ENCODE results near the gene CD59.
"Not testable (repeated sequence)": the region's sequence is repeated elsewhere in the genome, so short reads cannot be mapped to it uniquely, and the experiment has no call there.

CD59 gene

DNA sequence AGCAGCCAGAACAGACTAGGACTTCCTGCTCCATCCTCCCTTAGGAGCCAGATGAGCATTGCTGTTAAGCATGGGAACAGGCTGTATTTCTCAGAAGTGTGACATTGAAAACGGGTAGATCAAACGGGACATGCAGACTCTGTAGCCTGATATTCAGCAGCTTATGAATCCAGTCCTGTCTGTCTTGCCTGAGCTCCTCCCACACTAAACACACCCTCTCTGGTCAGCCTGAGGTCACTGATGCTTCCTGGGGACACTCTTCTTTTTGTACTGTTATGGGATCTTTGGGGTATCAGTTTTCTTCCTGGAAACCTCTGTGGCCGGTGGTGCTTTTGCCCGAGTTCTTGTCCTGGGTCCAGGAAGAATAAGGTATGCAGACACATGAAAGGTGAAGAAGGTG is 71.4 kb downstream of the CD59 start:
- no peak for DNase-seq

DNA sequence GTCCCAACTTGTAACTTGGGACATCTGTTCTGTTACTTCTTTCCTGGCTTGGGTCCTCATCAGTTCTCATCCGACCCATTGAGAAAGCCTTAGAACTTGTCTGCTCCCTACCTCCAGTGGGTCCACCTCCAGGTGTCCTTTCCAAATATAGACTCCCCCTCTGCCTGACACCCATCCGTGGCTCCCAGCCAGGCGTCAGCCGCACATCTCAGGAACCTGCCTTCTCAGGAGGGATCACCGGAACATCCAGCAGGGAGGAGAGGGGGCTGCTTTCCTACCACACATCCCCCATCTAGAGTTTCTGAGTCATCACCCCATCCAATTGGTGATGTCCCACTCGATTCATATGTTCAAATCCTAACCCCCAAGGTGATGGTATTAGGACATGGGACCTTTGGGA is 72.1 kb downstream of the CD59 start:
- no peak for DNase-seq

DNA sequence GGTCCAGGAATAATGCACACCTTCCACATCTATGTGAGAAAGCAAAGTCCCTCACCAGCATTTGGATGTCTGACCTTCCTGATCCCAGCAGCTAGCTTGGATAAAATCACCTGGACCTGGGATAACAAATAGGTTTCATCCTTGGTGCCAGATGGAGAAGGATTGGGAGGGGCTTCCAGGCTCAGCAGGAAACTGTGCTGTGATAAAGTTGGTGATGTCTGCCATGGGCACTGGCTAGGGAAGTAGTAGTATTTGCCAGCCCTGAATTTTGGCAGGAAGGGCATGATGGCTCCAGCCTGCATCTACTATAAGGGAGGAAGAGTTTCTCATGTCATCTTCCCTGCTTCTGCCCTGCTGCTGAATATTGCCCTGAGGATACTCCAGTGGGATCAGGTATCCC is 73.1 kb downstream of the CD59 start:
- no peak for DNase-seq

DNA sequence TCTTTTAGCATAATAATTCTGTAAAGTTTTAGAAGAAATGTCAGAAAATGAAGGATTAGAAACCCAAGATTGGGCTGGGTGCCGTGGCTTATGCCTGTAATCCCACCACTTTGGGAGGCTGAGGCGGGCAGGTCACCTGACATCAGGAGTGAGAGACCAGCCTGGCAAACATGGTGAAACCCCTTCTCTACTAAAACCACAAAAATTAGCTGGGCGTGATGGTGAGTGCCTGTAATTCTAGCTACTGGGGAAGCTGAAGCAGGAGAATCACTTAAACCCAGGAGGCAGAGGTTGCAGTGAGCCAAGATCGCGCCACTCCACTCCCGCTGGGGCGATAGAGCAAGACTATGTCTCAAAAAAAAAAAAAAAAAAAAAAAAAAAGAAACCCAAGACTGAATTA is 74.7 kb downstream of the CD59 start:
- not testable (repeated sequence) for DNase-seq

DNA sequence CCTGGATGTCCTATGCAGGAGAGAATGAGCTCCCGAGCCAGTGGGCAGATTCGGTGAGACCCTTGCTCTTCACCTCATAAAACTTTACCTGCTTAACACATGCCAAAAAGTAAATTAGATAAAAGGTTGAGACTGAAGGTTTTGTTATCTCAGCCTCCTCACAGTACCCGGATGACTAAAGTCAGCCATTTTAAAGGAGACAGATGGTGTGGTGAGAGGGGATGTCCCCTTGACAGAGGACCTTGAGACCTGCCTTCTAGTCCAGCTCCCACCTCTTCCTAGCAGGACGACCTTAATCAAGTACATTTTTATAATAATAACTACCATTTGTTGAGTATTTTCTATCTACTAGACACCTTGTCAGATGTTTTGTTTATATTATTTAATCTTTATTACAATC is 75.3 kb downstream of the CD59 start:
- no peak for DNase-seq

DNA sequence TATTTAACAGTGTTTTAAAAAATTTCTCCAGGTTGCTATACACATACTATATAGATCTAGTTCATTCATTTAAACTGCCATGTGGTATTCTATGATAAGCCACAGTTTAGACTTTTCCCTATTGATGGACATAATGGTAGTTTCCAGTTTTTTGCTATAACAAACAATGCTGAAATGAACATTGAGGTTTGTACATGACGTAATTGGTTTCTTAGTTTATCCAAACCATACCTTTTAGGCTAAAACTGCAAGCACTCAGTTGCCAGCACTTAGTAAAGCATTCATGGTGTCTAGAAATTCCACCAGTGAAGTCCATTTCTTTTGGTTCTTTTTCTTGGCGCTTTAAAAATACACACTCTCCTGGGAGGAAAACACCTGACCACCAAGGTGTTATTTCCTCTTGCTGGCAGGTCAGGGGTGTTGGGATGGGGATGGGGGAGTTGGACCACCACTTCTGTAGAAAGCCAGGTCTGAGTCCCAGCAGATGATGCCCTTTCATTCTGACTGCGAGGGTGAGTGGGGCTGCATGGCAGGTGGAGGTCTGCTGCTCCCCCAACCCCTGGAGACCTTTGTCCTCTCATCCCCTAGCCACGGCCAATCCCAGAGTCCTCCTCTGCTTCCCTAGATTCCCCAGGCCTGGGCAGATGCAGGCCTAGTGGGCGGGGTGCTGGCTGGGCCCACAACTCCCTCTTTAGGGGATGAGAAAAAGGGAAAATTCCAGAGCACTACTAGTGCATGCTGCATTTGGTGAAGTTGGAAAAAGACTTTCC is 76.7 kb downstream of the CD59 start:
- DNase-seq: no peak

DNA sequence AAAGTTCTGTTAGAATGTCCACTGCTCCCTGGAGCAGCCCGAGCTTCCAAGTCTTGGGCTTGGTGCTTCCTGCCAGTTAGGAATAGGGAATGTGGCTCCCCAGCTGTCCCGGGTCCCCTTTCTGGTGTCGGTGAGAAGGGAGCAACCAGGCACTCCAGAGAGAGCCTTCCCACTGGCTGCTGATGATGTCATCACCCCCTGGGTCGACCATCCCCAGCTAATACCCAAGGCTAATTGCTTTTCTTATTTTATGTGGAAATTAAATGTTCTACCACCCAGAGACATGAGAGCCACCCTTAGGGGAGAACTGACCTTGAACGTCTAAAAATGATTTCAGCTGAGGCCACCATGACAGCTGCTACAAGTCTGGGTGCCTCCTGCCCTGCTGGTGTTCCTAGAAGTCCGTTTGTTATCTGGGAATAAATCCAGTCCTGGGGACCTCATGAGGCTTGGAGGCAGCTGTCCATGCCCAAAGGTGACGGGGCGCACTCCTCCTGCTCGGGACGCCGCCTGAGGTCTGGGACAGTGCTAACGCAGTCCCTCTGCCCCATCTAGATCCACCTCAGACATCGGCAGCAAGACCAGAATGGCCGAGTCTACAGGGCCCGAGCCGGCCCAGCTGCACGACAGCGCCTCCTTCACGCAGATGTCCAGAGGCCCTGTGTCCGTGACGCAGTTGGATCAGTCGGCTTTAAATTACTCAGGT is 77.9 kb downstream of the CD59 start:
- DNase-seq: no peak

DNA sequence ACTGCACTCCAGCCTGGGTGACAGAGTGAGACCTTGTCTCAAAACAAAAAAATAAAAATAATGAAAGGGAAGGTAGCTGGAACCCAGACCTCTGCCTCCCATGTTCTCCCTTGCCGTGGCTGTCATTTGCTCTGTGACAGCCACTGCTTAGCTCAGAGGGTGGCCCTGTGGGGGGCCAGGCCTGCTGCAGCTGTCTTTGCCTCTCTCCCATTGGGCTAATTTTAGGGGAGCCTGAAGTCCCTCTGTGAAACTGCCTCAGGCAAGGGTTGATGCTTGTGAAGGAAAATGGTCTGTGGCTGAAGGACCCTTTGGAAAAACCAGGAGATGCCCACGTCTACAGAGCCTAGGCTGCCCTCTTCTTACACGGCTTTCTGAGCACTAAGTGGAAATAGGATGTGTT is 78.5 kb downstream of the CD59 start:
- DNase-seq: no peak

DNA sequence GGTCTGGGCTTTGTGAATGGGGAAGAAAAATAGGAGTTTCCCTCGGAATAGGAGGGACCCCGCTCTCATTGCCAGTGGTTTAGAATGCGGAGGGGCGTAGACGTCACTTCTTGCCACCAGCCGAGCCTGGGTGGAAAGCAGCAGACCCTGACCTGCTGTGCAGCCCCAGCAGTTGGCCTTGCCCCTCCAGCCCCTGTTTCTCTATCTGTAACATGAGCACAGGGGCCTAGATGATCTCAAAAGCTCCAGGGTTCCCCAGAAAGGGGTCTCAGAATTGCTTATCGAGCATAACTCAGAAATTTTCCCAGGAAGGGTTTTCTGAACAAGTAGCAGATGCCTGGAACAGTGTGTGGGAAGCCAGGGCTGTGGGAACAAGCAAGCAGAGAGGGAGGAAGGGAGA is 79.5 kb downstream of the CD59 start:
- no peak for DNase-seq

DNA sequence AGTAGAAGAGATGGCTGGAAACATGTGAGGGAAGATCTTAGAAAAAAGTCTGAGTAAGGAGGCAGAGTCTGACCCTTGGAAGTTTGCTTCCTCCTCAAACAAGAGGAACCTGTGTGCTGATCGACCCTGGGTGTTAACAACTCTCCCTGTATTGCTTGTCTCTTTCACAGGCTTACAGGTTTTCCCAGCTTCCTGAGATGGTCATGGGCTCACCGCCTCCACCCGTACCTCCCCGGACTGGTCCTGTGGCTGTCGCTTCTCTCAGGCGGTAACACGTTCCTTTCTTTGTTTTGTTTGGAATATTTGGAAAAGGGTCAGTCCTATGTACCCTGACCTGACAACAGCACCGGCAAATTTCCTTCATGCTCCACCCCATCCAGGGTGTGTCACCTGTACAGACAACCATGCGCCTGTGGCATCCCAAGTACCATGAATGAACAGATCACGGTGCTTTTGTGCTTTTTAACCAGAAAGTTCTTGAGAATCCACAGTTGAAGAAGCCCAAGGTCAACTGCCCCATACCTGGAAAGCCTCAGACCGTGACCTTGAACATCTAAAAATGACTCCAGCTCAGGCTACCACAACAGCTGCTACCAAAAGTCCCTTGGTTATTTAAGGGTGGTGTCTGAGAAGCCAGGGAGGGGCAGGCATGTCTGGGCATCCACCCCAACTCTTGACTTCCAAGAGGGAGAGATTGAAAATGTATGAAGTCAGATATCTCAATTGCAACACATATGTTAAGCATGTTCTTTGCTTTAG is 80.2 kb downstream of the CD59 start:
- DNase-seq: no peak

DNA sequence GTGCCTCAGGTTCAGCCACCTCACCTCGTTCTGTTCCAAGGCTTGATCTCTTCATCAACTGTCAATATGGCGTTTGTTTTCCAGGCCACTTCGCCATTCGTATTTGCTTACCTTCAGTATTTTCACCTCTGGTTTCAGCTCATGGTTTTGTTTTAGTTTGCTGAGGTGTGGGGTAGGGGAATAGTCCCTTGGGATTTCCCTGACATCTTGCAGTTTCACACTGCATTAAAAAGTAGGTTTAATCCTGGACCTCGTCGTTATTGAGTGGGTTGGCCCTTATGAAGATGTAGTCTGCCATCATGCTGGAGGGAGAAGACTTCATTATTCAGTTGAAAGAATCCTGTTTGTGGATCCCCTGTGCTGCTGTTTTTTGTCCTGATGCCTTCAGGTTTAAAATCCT is 81.6 kb downstream of the CD59 start:
- no peak for DNase-seq
